Activated effector memory CD4-positive, alpha-beta T cell treated with anti-CD3 and anti-CD28 coated beads, Interleukin-2, amount 50 U/mL, for 16 hours (primary cell): Measurements from ENCODE around the gene ATG9B.

Experiments used
- DNase-seq: peaks from one replicate; pipeline ENCODE4 v3.0.0-alpha.2; 2020

ATG9B gene

GRCh38 chr7:150977382-150978125 is 46.7 kb downstream of the ATG9B start:
- no peak for DNase-seq

- no peak for DNase-seq
Observed at GRCh38 chr7:150976529-150977381, 47.5 kb downstream of the ATG9B start.

GRCh38 chr7:150975536-150976319 is 48.6 kb downstream of the ATG9B start:
- DNase-seq: no peak

GRCh38 chr7:150974468-150975391 is 49.6 kb downstream of the ATG9B start:
- DNase-seq: peak; percentile 93

GRCh38 chr7:150973571-150974451 is 50.5 kb downstream of the ATG9B start:
- peak; percentile 71 for DNase-seq

GRCh38 chr7:150972741-150973140 is 51.6 kb downstream of the ATG9B start:
- no peak for DNase-seq

- DNase-seq: no peak
Observed at GRCh38 chr7:150972023-150972468, 52.2 kb downstream of the ATG9B start.

GRCh38 chr7:150971242-150972022 is 52.9 kb downstream of the ATG9B start:
- no peak for DNase-seq

GRCh38 chr7:150970424-150970823 is 53.9 kb downstream of the ATG9B start:
- DNase-seq: no peak

GRCh38 chr7:150969475-150969874 is 54.8 kb downstream of the ATG9B start:
- no peak for DNase-seq

GRCh38 chr7:150968734-150969372 is 55.4 kb downstream of the ATG9B start:
- no peak for DNase-seq

GRCh38 chr7:150968056-150968733 is 56.1 kb downstream of the ATG9B start:
- no peak for DNase-seq

GRCh38 chr7:150967349-150967748 is 56.9 kb downstream of the ATG9B start:
- DNase-seq: no peak

GRCh38 chr7:150966002-150966401 is 58.3 kb downstream of the ATG9B start:
- no peak for DNase-seq

GRCh38 chr7:150965273-150965830 is 58.9 kb downstream of the ATG9B start:
- DNase-seq: no peak
